WI38 (cell line): Measurements from ENCODE around the gene ZNF473.

Experiments used
- H3K4me3 ChIP-seq: 2 replicates; pipeline ENCODE4 v1.5.1; 2011; ENCODE audit warnings: low read depth, mild to moderate bottlenecking, control low read depth, low read length
- CTCF ChIP-seq: IDR thresholded peaks from 2 replicates; pipeline ENCODE4 v1.5.1; 2012; ENCODE audit warnings: low read depth, mild to moderate bottlenecking, control low read depth, low read length

The ZNF473 gene

DNA sequence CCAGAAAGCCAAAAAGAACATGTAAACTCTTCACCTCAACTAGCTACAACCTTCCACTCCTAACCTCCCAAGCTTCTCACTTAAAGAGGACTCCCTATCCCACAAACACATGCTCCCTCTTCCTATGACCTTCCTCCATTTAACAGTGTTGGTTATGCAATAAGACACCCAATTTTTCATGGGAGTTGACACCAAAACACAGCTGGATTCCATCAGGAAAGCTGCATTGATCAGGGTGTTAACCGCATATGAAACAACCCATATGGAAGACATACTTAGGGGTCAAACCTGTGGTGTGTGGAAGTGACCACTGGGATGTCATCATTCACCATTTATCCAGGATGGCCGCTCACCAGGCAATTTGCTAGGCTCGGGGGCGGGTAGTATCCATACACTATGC lies 21.9 kb downstream of the ZNF473 start:
- no peak for TF ChIP-seq CTCF

DNA sequence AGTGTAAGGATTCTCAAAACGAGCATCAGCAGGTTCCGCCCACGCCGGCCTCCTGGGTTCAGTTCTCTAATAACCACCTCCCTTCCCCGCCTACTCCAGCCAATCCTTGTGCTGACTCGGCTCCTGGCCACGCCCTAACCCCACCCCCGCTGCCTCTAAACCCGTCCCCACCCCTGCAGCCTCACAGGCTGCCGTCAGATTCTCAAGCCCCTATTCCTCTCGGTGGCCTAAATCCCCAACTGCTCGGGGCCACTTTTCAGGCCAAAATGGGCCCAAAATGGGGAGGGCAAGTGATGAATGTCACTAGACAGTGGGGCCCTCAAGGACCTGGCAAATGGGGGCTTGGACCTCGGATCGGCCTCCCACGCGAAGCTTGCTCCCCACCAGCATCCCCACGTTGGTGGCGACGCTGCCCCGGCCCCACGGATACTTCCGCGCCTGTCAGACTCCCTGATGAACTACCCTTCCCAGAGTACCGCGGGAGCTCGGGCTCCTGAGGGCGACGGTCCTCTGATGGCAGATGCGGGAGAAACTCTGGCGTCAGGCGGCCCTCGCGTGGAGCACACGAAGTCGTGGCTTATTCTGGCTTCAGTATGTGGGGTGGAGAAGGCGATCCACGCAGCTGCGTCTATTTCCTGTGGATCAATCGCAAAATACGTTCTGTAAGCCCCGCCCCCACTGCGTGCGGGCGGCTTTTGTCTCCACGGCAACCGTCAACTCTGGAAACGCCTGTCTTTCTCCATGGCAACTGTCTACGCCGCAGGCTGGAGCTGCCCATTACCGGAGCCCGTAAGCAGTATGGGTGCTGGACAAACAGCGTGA lies 24.8 kb downstream of the ZNF473 start:
- H3K4me3 ChIP-seq: peak overlapping the region; percentile 63
- TF ChIP-seq CTCF: no peak

More for the DNA sequence above, 21.9 kb downstream of the ZNF473 start:
- no peak overlapping the region for H3K4me3 ChIP-seq

DNA sequence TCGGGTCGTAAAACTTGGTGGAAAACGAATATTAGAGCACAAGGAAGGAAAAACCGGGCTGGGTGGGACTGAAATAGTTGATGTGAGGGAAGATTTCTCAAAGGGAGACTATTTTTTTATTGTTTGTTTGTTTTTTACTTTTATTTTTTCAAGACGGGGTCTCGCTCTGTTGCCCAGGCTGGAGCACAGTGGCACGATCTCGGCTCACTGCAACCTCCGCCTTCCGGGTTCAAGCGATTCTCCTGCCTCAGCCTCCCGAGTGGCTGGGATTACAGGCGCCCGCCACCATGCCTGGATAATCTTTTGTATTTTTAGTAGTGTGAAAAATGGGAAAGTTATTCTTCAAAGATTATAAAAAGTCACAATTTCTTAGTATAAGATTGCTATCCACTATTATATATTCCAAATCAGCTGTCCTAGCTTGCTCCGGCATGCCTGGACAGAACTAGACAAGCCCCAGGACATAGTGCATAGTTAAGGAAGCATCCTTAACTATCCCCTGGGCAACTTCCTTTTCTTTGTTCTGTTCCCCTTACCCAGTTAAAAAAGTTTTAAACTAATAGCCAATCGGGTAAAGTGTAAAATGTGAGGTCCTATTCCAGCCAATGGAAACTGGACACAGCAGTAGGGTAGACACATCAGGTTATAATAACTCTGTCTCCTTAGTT lies 25.6 kb downstream of the ZNF473 start:
- peak overlapping the region; percentile 63 for H3K4me3 ChIP-seq

DNA sequence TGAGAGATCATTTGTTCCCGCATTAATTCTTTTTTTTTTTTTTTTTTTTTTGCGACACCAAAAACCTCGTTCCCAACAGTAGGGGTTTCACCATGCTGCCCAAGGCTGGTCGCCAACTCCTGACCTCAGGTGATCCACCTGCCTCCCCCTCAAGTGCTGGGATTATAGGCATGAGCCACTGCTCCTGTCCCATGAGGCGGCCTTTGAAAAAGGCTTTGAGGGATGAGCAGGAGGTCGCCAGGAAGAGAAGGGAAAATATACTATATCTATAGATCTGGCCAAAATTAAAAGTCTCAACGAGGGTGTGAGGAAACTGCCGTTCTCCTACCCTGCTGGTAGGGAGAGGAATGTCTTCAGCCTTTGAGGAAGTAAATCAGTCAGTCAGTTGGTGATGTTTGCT lies 26.2 kb downstream of the ZNF473 start:
- H3K4me3 ChIP-seq: no peak overlapping the region
- TF ChIP-seq CTCF: no peak

GRCh38 chr19:50053119-50053518 lies 27.3 kb downstream of the ZNF473 start:
- no peak overlapping the region for H3K4me3 ChIP-seq
- no peak for TF ChIP-seq CTCF

DNA sequence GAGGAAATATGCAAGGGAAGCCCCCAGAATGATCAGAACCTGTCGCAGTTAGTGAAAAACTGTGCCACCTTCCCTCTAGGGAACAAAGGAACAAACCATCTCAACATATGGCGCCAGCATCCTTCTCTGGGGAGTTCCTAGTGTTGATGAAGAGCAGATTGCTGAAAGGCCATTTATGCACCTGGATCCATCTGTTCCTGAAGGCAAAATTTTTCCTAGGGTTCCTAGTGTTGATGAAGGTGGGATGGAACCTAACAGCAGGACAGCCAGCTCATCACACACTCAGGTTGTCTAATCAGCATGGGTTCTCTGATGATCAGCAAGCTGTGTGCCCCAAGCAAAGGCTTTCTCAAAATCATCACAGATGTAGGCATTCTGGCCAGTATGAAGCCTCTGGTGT lies 32.6 kb downstream of the ZNF473 start:
- no peak for TF ChIP-seq CTCF
- no peak overlapping the region for H3K4me3 ChIP-seq

- no peak overlapping the region for H3K4me3 ChIP-seq
- no peak for TF ChIP-seq CTCF
Observed at GRCh38 chr19:50059045-50059444, 33.2 kb downstream of the ZNF473 start.
